PC-9 (cell line): ENCODE results near the gene NTNG2. TPM values are rescaled to one million over a fixed set of nuclear protein-coding genes. Genes with fewer than 3 reads are reported as not detected.

Experiments
- BruUV-seq: library from RNA; stranded (reverse); fragments of 400-500 nt; replicated peaks from 2 replicates; lab custom pipeline; 2021; lab: Mats Ljungman, UMichigan
- CTCF ChIA-PET: fragments of 300-600 bp; sonication (Branson Sonifier 250); formaldehyde crosslinking; loops from one replicate; lab custom pipeline; 2022; ENCODE audit warnings: antibody characterized with exemption; lab: Charles Lee
- POLR2A ChIA-PET: fragments of 300-600 bp; sonication (Branson Sonifier 250); formaldehyde crosslinking; loops from one replicate; lab custom pipeline; 2022; ENCODE audit warnings: antibody characterized with exemption; ENCODE audit not compliant: unreplicated experiment; lab: Charles Lee
- DNase-seq, 2 experiments: peaks; one replicate each; pipeline versions ENCODE4 v3.0.0 to v3.0.0-alpha.2; 2015 to 2022; ENCODE audit warnings: mixed read lengths in 1 of 2
- H2AFZ ChIP-seq: fragments of 200-600 bp; sonication (generic); 2 replicates; pipeline ENCODE4 v1.8.1; 2017; ENCODE audit warnings: antibody characterized with exemption
- H3F3A ChIP-seq: fragments of 200-600 bp; sonication (generic); 2 replicates; pipeline ENCODE4 v1.8.1; 2017; ENCODE audit warnings: antibody characterized with exemption, mild to moderate bottlenecking, low read depth; ENCODE audit not compliant: insufficient read depth
- H3K27ac ChIP-seq: fragments of 200-600 bp; sonication (generic); 2 replicates; pipeline ENCODE4 v1.6.1; 2016; ENCODE audit warnings: mixed run types
- H3K27me3 ChIP-seq: fragments of 200-600 bp; sonication (generic); 2 replicates; pipeline ENCODE4 v1.6.1; 2016; ENCODE audit warnings: low read depth, mixed run types; ENCODE audit not compliant: insufficient read depth
- H3K36me3 ChIP-seq: fragments of 200-600 bp; sonication (generic); 2 replicates; pipeline ENCODE4 v1.6.1; 2016; ENCODE audit warnings: low read depth, mixed run types
- H3K4me1 ChIP-seq: fragments of 200-600 bp; sonication (generic); replicated peaks from 2 replicates; pipeline ENCODE4 v1.6.1; 2016; ENCODE audit warnings: mixed run types; ENCODE audit not compliant: insufficient read depth
- H3K4me2 ChIP-seq: fragments of 200-600 bp; sonication (generic); 2 replicates; pipeline ENCODE4 v1.6.1; 2017; ENCODE audit warnings: mixed run types
- H3K4me3 ChIP-seq: fragments of 200-600 bp; sonication (generic); 2 replicates; pipeline ENCODE4 v1.6.1; 2016; ENCODE audit warnings: mixed run types
- H3K79me2 ChIP-seq: fragments of 200-600 bp; sonication (generic); 2 replicates; pipeline ENCODE4 v1.6.1; 2017; ENCODE audit warnings: low read depth, mixed run types
- H3K9me2 ChIP-seq: fragments of 200-600 bp; sonication (generic); 2 replicates; pipeline ENCODE4 v1.8.1; 2017; ENCODE audit warnings: mild to moderate bottlenecking; ENCODE audit not compliant: insufficient read depth
- H3K9me3 ChIP-seq: fragments of 200-600 bp; sonication (generic); 2 replicates; pipeline ENCODE4 v1.8.1; 2016; ENCODE audit warnings: low read depth; ENCODE audit not compliant: insufficient read depth
- H4K20me1 ChIP-seq: fragments of 200-600 bp; sonication (generic); 2 replicates; pipeline ENCODE4 v1.8.1; 2017; ENCODE audit not compliant: insufficient read depth
- EZH2 ChIP-seq: fragments of 200-600 bp; sonication (generic); IDR thresholded peaks from 2 replicates; pipeline ENCODE4 v1.8.0; 2017; ENCODE audit warnings: antibody characterized with exemption, low read depth
- intact Hi-C: fragments of 100-400 bp; cut with micrococcal nuclease; formaldehyde crosslinking; loops from one replicate; pipeline ENCODE4 v1.10.0; 2022; ENCODE audit not compliant: unreplicated experiment
- total RNA-seq: library from RNA; stranded (reverse); gene quantifications from 2 replicates; pipeline ENCODE4 v1.2.3, GENCODE V29; 2021
- TF ChIP-seq, protein P1 (sequence below): fragments of 200-600 bp; sonication (generic); conservative IDR thresholded peaks from 2 replicates; pipeline ENCODE4 v1.6.1; 2017; ENCODE audit warnings: mixed run types, antibody characterized with exemption, mild to moderate bottlenecking, moderate library complexity

Gene NTNG2
- total RNA-seq, 1 experiment from 2014 or later, result not detected

GRCh38 chr9:132136151-132136780 is 25.6 kb upstream of the NTNG2 start:
- CTCF ChIA-PET, result no interaction called here
- Histone ChIP-seq H3K36me3 (no peaks in the 10 kb centered on the region), H3K27ac (no peak overlapping the region), H3K4me1 (no peaks in the 10 kb centered on the region), H3K27me3 (peaks cover 98% of the 10 kb centered on the region), H3K9me3 (no peaks in the 10 kb centered on the region), H3K9me2 (no peaks in the 10 kb centered on the region), H2AFZ (no peak overlapping the region), H3K4me2 (no peak overlapping the region), H3K79me2 (no peaks in the 10 kb centered on the region), H3K4me3 (no peak overlapping the region), H4K20me1 (no peaks in the 10 kb centered on the region; the same call in 1 of the 2 replicates), H3F3A (no peaks in the 10 kb centered on the region)
- BruUV-seq, result no TSS peak
- POLR2A ChIA-PET, result no interaction called here
- no peak for TF ChIP-seq EZH2
- TF ChIP-seq, protein P1, sequence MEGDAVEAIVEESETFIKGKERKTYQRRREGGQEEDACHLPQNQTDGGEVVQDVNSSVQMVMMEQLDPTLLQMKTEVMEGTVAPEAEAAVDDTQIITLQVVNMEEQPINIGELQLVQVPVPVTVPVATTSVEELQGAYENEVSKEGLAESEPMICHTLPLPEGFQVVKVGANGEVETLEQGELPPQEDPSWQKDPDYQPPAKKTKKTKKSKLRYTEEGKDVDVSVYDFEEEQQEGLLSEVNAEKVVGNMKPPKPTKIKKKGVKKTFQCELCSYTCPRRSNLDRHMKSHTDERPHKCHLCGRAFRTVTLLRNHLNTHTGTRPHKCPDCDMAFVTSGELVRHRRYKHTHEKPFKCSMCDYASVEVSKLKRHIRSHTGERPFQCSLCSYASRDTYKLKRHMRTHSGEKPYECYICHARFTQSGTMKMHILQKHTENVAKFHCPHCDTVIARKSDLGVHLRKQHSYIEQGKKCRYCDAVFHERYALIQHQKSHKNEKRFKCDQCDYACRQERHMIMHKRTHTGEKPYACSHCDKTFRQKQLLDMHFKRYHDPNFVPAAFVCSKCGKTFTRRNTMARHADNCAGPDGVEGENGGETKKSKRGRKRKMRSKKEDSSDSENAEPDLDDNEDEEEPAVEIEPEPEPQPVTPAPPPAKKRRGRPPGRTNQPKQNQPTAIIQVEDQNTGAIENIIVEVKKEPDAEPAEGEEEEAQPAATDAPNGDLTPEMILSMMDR, result no peak
- intact Hi-C loops, result no loop called here
- DNase-seq, result no peak

GRCh38 chr9:132141344-132141947 is 20.4 kb upstream of the NTNG2 start:
- no peaks in the 10 kb centered on the region for H4K20me1 ChIP-seq
- no peak for DNase-seq
- no peaks in the 10 kb centered on the region for H3K4me1 ChIP-seq
- peak overlapping the region; percentile 15; the same call in 1 of the 2 replicates for H3K4me2 ChIP-seq
- POLR2A ChIA-PET, result no interaction called here
- no peak overlapping the region for H3K27ac ChIP-seq
- H3K9me2 ChIP-seq, result no peaks in the 10 kb centered on the region
- H3K36me3 ChIP-seq, result no peaks in the 10 kb centered on the region
- H2AFZ ChIP-seq, result no peak overlapping the region
- H3K79me2 ChIP-seq, result no peaks in the 10 kb centered on the region
- H3K4me3 ChIP-seq, result no peak overlapping the region
- BruUV-seq, result no TSS peak
- intact Hi-C loops, result no loop called here
- no peaks in the 10 kb centered on the region for H3K9me3 ChIP-seq
- CTCF ChIA-PET, result no interaction called here
- no peaks in the 10 kb centered on the region for H3F3A ChIP-seq
- TF ChIP-seq, protein P1, result no peak
- no peak for TF ChIP-seq EZH2
- H3K27me3 ChIP-seq, result peaks cover 90% of the 10 kb centered on the region

GRCh38 chr9:132141948-132142594 is 19.8 kb upstream of the NTNG2 start:
- Histone ChIP-seq H3F3A (no peaks in the 10 kb centered on the region), H3K79me2 (no peaks in the 10 kb centered on the region), H3K36me3 (no peaks in the 10 kb centered on the region), H4K20me1 (no peaks in the 10 kb centered on the region), H3K4me3 (no peak overlapping the region), H3K9me2 (no peaks in the 10 kb centered on the region), H3K27ac (no peak overlapping the region), H3K4me2 (0 out of 2 replicates have a peak overlapping the region, but pooled peaks have one; percentile 15), H3K27me3 (peaks cover 90% of the 10 kb centered on the region), H2AFZ (no peak overlapping the region), H3K9me3 (no peaks in the 10 kb centered on the region), H3K4me1 (no peaks in the 10 kb centered on the region)
- CTCF ChIA-PET, result no interaction called here
- POLR2A ChIA-PET, result no interaction called here
- no peak for TF ChIP-seq EZH2
- TF ChIP-seq, protein P1, result no peak
- intact Hi-C loops, result no loop called here
- DNase-seq, result peak; percentile 16 to 48
- BruUV-seq, result no TSS peak
